Endothelial cell of umbilical vein (primary cell): ENCODE results near the gene LRP1B. TPM values are rescaled to one million over a fixed set of nuclear protein-coding genes. Genes with fewer than 3 reads are reported as not detected.

ENCODE experiments used
- BruUV-seq: library from RNA; stranded (reverse); fragments of 400-500 nt; replicated peaks from 2 replicates; lab custom pipeline; 2021; lab: Mats Ljungman, UMichigan
- CTCF ChIA-PET: fragments of 300-600, 350-600 bp; sonication (Branson Sonifier 250); formaldehyde crosslinking; loops from one replicate; lab custom pipeline; 2021; ENCODE audit warnings: antibody characterized with exemption, inconsistent platforms; lab: Charles Lee
- POLR2A ChIA-PET: fragments of 300-600, 350-600 bp; sonication (Branson Sonifier 250); formaldehyde crosslinking; loops from one replicate; lab custom pipeline; 2021; ENCODE audit warnings: antibody characterized with exemption, inconsistent platforms; lab: Charles Lee
- DNase-seq: peaks from one replicate; pipeline ENCODE4 v3.0.0-alpha.2; 2011; ENCODE audit warnings: low read depth, low spot score
- FAIRE-seq: peaks from 2 replicates; lab custom pipeline; 2011; peaks lifted over from hg19 to GRCh38; lab: Jason Lieb, UNC
- H2AFZ ChIP-seq: 2 replicates; pipeline ENCODE4 v1.6.0; 2012; ENCODE audit warnings: low read depth, low read length, control low read depth, inconsistent platforms
- H3K27ac ChIP-seq: 2 replicates; pipeline ENCODE4 v1.5.1; 2011; ENCODE audit warnings: low read depth, mild to moderate bottlenecking, control low read depth, low read length, moderate library complexity; ENCODE audit not compliant: insufficient read depth
- H3K27me3 ChIP-seq, 2 experiments: 2 replicates each; pipeline versions ENCODE4 v1.6.0 to v1.6.1; 2011; ENCODE audit warnings: low read length in 2 of 2, mixed read lengths in 1 of 2; ENCODE audit not compliant: control insufficient read depth in 2 of 2, insufficient read depth in 2 of 2
- H3K36me3 ChIP-seq, 2 experiments: 2 replicates in 1 of 2; 3 replicates in 1 of 2; pipeline ENCODE4 v1.5.1; 2011; ENCODE audit warnings: low read length in 2 of 2, mild to moderate bottlenecking in 1 of 2, moderate library complexity in 1 of 2; ENCODE audit not compliant: control insufficient read depth in 2 of 2, insufficient read depth in 2 of 2; ENCODE audit errors: extremely low read depth in 1 of 2
- H3K4me1 ChIP-seq: 3 replicates; pipeline ENCODE4 v1.5.1; 2011; ENCODE audit warnings: mild to moderate bottlenecking, low read length; ENCODE audit not compliant: control insufficient read depth, insufficient read depth; ENCODE audit errors: extremely low read depth
- H3K4me2 ChIP-seq: 2 replicates; pipeline ENCODE4 v1.6.1; 2011; ENCODE audit warnings: low read length, control low read depth, mixed read lengths; ENCODE audit not compliant: insufficient read depth
- H3K4me3 ChIP-seq, 3 experiments: fragments of 200-600 bp in 1 of 3; sonication (generic), shearing (Covaris generic) in 1 of 3; replicated peaks in 1 of 3; 2 replicates each; pipeline ENCODE4 v1.5.1; 2011 to 2016; ENCODE audit warnings: control low read depth in 3 of 3, low read length in 3 of 3, mild to moderate bottlenecking in 2 of 3, inconsistent platforms in 1 of 3, low read depth in 1 of 3, moderate library complexity in 1 of 3; ENCODE audit not compliant: insufficient read depth in 1 of 3
- H3K79me2 ChIP-seq: 2 replicates; pipeline ENCODE4 v1.6.0; 2012; ENCODE audit warnings: low read length, inconsistent platforms; ENCODE audit not compliant: control insufficient read depth, insufficient read depth
- H3K9ac ChIP-seq: replicated peaks from 2 replicates; pipeline ENCODE3; 2011; ENCODE audit warnings: low read length, control low read depth; ENCODE audit not compliant: insufficient read depth; ENCODE audit errors: extremely low read depth
- H3K9me1 ChIP-seq: replicated peaks from 3 replicates; pipeline ENCODE4 v1.6.0; 2011; ENCODE audit warnings: mild to moderate bottlenecking, low read length; ENCODE audit not compliant: control insufficient read depth, insufficient read depth; ENCODE audit errors: extremely low read depth
- H3K9me3 ChIP-seq: replicated peaks from 2 replicates; pipeline ENCODE4 v1.5.1; 2012; ENCODE audit warnings: low read length, inconsistent platforms; ENCODE audit not compliant: control insufficient read depth, insufficient read depth
- H4K20me1 ChIP-seq: replicated peaks from 2 replicates; pipeline ENCODE3; 2011; ENCODE audit warnings: mild to moderate bottlenecking, low read length; ENCODE audit not compliant: control insufficient read depth, insufficient read depth; ENCODE audit errors: extremely low read depth
- EZH2 ChIP-seq: IDR thresholded peaks from 2 replicates; pipeline ENCODE4 v1.6.1; 2012; ENCODE audit warnings: borderline replicate concordance, low read depth, mild to moderate bottlenecking, moderate library complexity, low read length, inconsistent platforms; ENCODE audit not compliant: severe bottlenecking
- FOS ChIP-seq: IDR thresholded peaks from 2 replicates; pipeline ENCODE4 v1.6.1; 2011; ENCODE audit warnings: mild to moderate bottlenecking, low read length, moderate library complexity, borderline replicate concordance; ENCODE audit not compliant: insufficient read depth
- GATA2 ChIP-seq: IDR thresholded peaks from 2 replicates; pipeline ENCODE4 v1.7.0; 2011; ENCODE audit warnings: low read depth, mild to moderate bottlenecking, moderate library complexity, mixed read lengths, low read length; ENCODE audit not compliant: insufficient read length, insufficient read depth
- JUN ChIP-seq: IDR thresholded peaks from 2 replicates; pipeline ENCODE4 v1.6.1; 2011; ENCODE audit warnings: borderline replicate concordance, low read depth; ENCODE audit not compliant: insufficient read length, insufficient read depth
- MYC ChIP-seq: IDR thresholded peaks from one replicate; pipeline ENCODE4 v1.6.1; 2011; ENCODE audit warnings: mild to moderate bottlenecking, low read depth, low read length
- POLR2A ChIP-seq: IDR thresholded peaks from 2 replicates; pipeline ENCODE4 v1.6.1; 2012; ENCODE audit warnings: low read depth, mild to moderate bottlenecking, control low read depth, low read length
- POLR2AphosphoS5 ChIP-seq: IDR thresholded peaks from 2 replicates; pipeline ENCODE4 v1.6.1; 2012; ENCODE audit warnings: low read depth, mild to moderate bottlenecking, control low read depth, low read length, moderate library complexity; ENCODE audit not compliant: insufficient read depth
- dilution Hi-C: fragments of 300-500 bp; cut with MboI; formaldehyde crosslinking; loops from one replicate; pipeline ENCODE4 v1.15.0; 2019; ENCODE audit warnings: low sequenced_read_pairs; ENCODE audit not compliant: extremely low pct_ligation_motif_present
- intact Hi-C: fragments of 100-400 bp; cut with micrococcal nuclease; formaldehyde crosslinking; loops from one replicate; pipeline ENCODE4 v1.10.0; 2022
- polyA plus RNA-seq, 4 experiments: library from polyadenylated mRNA; depleted of rRNA in 3 of 4; stranded (reverse) in 3 of 4; unstranded in 1 of 4; fragments of >200 nt; gene quantifications; 2 replicates each; pipeline versions ENCODE4 v1.2.1 to v1.2.3, GENCODE V29; 2011 to 2012; ENCODE audit warnings: missing spikeins in 1 of 4
- total RNA-seq: library from RNA; stranded (reverse); gene quantifications from 2 replicates; pipeline ENCODE4 v1.2.3, GENCODE V29; 2021
- TF ChIP-seq, protein P1 (sequence below), 2 donors: IDR thresholded peaks; 1 replicate in 1 of 2; 2 replicates in 1 of 2; pipeline ENCODE4 v1.5.1; 2011; ENCODE audit warnings: low read length in 2 of 2, mild to moderate bottlenecking in 2 of 2, moderate library complexity in 2 of 2, control low read depth in 1 of 2, inconsistent platforms in 1 of 2, low read depth in 1 of 2; ENCODE audit not compliant: insufficient read depth in 1 of 2; ENCODE audit errors: extremely low read depth in 1 of 2
- TF ChIP-seq, protein P2 (sequence below): IDR thresholded peaks from 2 replicates; pipeline ENCODE4 v1.6.1; 2011; ENCODE audit not compliant: insufficient read depth, insufficient read length

Gene LRP1B
- total and polyA plus RNA-seq, 2 donors (not counting 3 experiments of a cell fraction or from before 2014, with no cell fraction given) = 0.03 to 0.07 TPM

- H3K79me2 ChIP-seq = no peaks in the 10 kb centered on the region
- H3K4me2 ChIP-seq = no peak overlapping the region
- H3K9me1 ChIP-seq = no peaks in the 10 kb centered on the region
- POLR2A ChIA-PET = no interaction called here
- no peaks in the 10 kb centered on the region for H3K36me3 ChIP-seq
- CTCF ChIA-PET = no interaction called here
- H3K9ac ChIP-seq = no peak overlapping the region
- intact Hi-C loops = no loop called here
- no peak overlapping the region for H2AFZ ChIP-seq
- no peaks in the 10 kb centered on the region for H3K27me3 ChIP-seq
- no peaks in the 10 kb centered on the region for H4K20me1 ChIP-seq
- BruUV-seq = no TSS peak
- H3K27ac ChIP-seq = no peak overlapping the region
- H3K4me3 ChIP-seq = no peak overlapping the region
- dilution Hi-C loops = no loop called here
- no peak for TF ChIP-seq POLR2A
- no peak for TF ChIP-seq FOS
- TF ChIP-seq GATA2 = no peak
- TF ChIP-seq MYC = no peak
- TF ChIP-seq, protein P1, sequence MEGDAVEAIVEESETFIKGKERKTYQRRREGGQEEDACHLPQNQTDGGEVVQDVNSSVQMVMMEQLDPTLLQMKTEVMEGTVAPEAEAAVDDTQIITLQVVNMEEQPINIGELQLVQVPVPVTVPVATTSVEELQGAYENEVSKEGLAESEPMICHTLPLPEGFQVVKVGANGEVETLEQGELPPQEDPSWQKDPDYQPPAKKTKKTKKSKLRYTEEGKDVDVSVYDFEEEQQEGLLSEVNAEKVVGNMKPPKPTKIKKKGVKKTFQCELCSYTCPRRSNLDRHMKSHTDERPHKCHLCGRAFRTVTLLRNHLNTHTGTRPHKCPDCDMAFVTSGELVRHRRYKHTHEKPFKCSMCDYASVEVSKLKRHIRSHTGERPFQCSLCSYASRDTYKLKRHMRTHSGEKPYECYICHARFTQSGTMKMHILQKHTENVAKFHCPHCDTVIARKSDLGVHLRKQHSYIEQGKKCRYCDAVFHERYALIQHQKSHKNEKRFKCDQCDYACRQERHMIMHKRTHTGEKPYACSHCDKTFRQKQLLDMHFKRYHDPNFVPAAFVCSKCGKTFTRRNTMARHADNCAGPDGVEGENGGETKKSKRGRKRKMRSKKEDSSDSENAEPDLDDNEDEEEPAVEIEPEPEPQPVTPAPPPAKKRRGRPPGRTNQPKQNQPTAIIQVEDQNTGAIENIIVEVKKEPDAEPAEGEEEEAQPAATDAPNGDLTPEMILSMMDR (IDR thresholded peaks at IDR 0.05; ENCODE audit: extremely low read depth in 1 of 2, insufficient read depth in 1 of 2, low read depth in 1 of 2, low read length in 2 of 2) = no peak
- TF ChIP-seq POLR2AphosphoS5 = no peak
- TF ChIP-seq JUN = no peak
- TF ChIP-seq, protein P2, sequence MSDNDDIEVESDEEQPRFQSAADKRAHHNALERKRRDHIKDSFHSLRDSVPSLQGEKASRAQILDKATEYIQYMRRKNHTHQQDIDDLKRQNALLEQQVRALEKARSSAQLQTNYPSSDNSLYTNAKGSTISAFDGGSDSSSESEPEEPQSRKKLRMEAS = no peak
- TF ChIP-seq EZH2 = no peak
- H3K4me1 ChIP-seq = no peaks in the 10 kb centered on the region
- DNase-seq (no peak), FAIRE-seq (no peak)
- H3K9me3 ChIP-seq = no peaks in the 10 kb centered on the region
These were observed 1068.8 kb downstream of the LRP1B start for GRCh38 chr2:141062031-141062430.
